Putamen (tissue), 1 donor: ENCODE data around the gene C20orf141.
"Not testable (repeated sequence)": the region's sequence is repeated elsewhere in the genome, so short reads cannot be mapped to it uniquely, and the experiment has no call there.

Experiments
- DNase-seq: peaks from one replicate; pipeline ENCODE4 v3.0.0-alpha.2; 2016; ENCODE audit warnings: low spot score

The C20orf141 gene

GRCh38 chr20:2820896-2821869 is 6.4 kb downstream of the C20orf141 start:
- DNase-seq, result no peak

- no peak for DNase-seq
These were observed 7.3 kb downstream of the C20orf141 start for GRCh38 chr20:2822073-2822472.

- DNase-seq, result no peak
These were observed 11.0 kb downstream of the C20orf141 start for GRCh38 chr20:2825761-2826160.

GRCh38 chr20:2826655-2827054 is 11.9 kb downstream of the C20orf141 start:
- no peak for DNase-seq

- no peak for DNase-seq
These were observed 14.6 kb downstream of the C20orf141 start for GRCh38 chr20:2829376-2829775.

GRCh38 chr20:2831206-2831605 is 16.4 kb downstream of the C20orf141 start:
- DNase-seq, result not testable (repeated sequence)

GRCh38 chr20:2833761-2834160 is 19.0 kb downstream of the C20orf141 start:
- DNase-seq, result no peak

- DNase-seq, result no peak
These were observed 19.8 kb downstream of the C20orf141 start for GRCh38 chr20:2834401-2835110.

- DNase-seq, result no peak
These were observed 20.6 kb downstream of the C20orf141 start for GRCh38 chr20:2835331-2835796.

GRCh38 chr20:2836035-2836434 is 21.2 kb downstream of the C20orf141 start:
- no peak for DNase-seq

GRCh38 chr20:2837221-2837960 is 22.6 kb downstream of the C20orf141 start:
- no peak for DNase-seq

- DNase-seq, result no peak
These were observed 23.5 kb downstream of the C20orf141 start for GRCh38 chr20:2838170-2838797.

- DNase-seq, result no peak
These were observed 24.3 kb downstream of the C20orf141 start for GRCh38 chr20:2838847-2839671.

GRCh38 chr20:2839732-2840137 is 24.9 kb downstream of the C20orf141 start:
- no peak for DNase-seq

GRCh38 chr20:2840138-2840966 is 25.6 kb downstream of the C20orf141 start, which contains the start of the genes PCED1A and VPS16:
Gene PCED1A, minus strand, starts transcription at chr20:2840655. Its CDS starts 743 bp downstream, at chr20:2839912.
Gene VPS16, plus strand, starts transcription at chr20:2840745. Its CDS starts 30 bp downstream, at chr20:2840775.
- DNase-seq, result peak; percentile 86

GRCh38 chr20:2840967-2841531 is 26.3 kb downstream of the C20orf141 start:
- DNase-seq, result no peak

GRCh38 chr20:2845607-2846006 is 30.8 kb downstream of the C20orf141 start:
- no peak for DNase-seq

GRCh38 chr20:2846698-2847097 is 31.9 kb downstream of the C20orf141 start:
- DNase-seq, result no peak

GRCh38 chr20:2847802-2848201 is 33.0 kb downstream of the C20orf141 start:
- DNase-seq, result no peak
